HepG2 (cell line): ENCODE results near the gene C3orf62. TPM values are rescaled to one million over a fixed set of nuclear protein-coding genes. Genes with fewer than 3 reads are reported as not detected.

Source experiments
- ATAC-seq: fragments of 200-7000 bp; cut with Tn5 transposase; 3 replicates; pipeline ENCODE4 v1.9.1; 2020; ENCODE audit warnings: mild to moderate bottlenecking, moderate library complexity
- BruUV-seq: library from RNA; stranded (reverse); fragments of 400-500 nt; replicated peaks from 2 replicates; lab custom pipeline; 2021; lab: Mats Ljungman, UMichigan
- CTCF ChIA-PET: fragments of 300-600 bp; formaldehyde crosslinking; extraction: SDS; loops from one replicate; lab custom pipeline; 2021; ENCODE audit warnings: low total read pairs, inconsistent platforms, low intra/inter-chr PET ratio; lab: Yijun Ruan, JAX
- POLR2A ChIA-PET: fragments of 350-600 bp; sonication (Branson Sonifier 250); formaldehyde crosslinking; loops from one replicate; lab custom pipeline; 2020; ENCODE audit warnings: antibody characterized with exemption, inconsistent platforms; lab: Yijun Ruan, JAX
- DNase-seq: peaks from one replicate; pipeline ENCODE4 v3.0.0-alpha.2; 2015; ENCODE audit warnings: low spot score
- FAIRE-seq: peaks from 3 replicates; lab custom pipeline; 2011; peaks lifted over from hg19 to GRCh38; lab: Jason Lieb, UNC
- H2AFZ ChIP-seq: one replicate; pipeline ENCODE4 v1.6.1; 2011; ENCODE audit warnings: low read length, inconsistent platforms
- H3K27ac ChIP-seq: fragments of 300-600 bp; 3 replicates; pipeline ENCODE4 v1.8.0; 2011; ENCODE audit warnings: mixed run types, mild to moderate bottlenecking, mixed read lengths, low read length, inconsistent platforms; ENCODE audit not compliant: insufficient read depth; ENCODE audit errors: extremely low read length
- H3K27me3 ChIP-seq, 2 experiments: fragments of 200-600 bp in 1 of 2; 2 replicates in 1 of 2; 3 replicates in 1 of 2; pipeline versions ENCODE4 v1.6.0 to v1.8.0; 2011; ENCODE audit warnings: low read length in 2 of 2, mild to moderate bottlenecking in 2 of 2, moderate library complexity in 2 of 2, inconsistent platforms in 1 of 2; ENCODE audit not compliant: insufficient read depth in 2 of 2, control insufficient read depth in 1 of 2
- H3K36me3 ChIP-seq, 2 experiments: fragments of 200-600 bp in 1 of 2; replicated peaks in 1 of 2; 2 replicates in 1 of 2; 3 replicates in 1 of 2; pipeline versions ENCODE4 v1.5.1 to v1.8.0; 2011; ENCODE audit warnings: low read length in 2 of 2, inconsistent platforms in 1 of 2; ENCODE audit not compliant: insufficient read depth in 2 of 2, control insufficient read depth in 1 of 2
- H3K4me1 ChIP-seq: 2 replicates; pipeline ENCODE4 v1.5.1; 2012; ENCODE audit warnings: low read length, inconsistent platforms; ENCODE audit not compliant: insufficient read depth
- H3K4me2 ChIP-seq: 2 replicates; pipeline ENCODE4 v1.6.0; 2011; ENCODE audit warnings: low read depth, low read length, inconsistent platforms
- H3K4me3 ChIP-seq, 3 experiments: fragments of 200-600 bp in 1 of 3; sonication (generic), shearing (Covaris generic) in 1 of 3; replicated peaks in 1 of 3; 2 replicates each; pipeline ENCODE4 v1.5.1; 2011 to 2016; ENCODE audit warnings: low read length in 3 of 3, inconsistent platforms in 2 of 3, low read depth in 2 of 3, mild to moderate bottlenecking in 2 of 3, control low read depth in 1 of 3, mixed read lengths in 1 of 3; ENCODE audit not compliant: insufficient read depth in 1 of 3
- H3K79me2 ChIP-seq: one replicate; pipeline ENCODE4 v1.6.1; 2011; ENCODE audit warnings: low read length, inconsistent platforms; ENCODE audit not compliant: insufficient read depth
- H3K9ac ChIP-seq: 2 replicates; pipeline ENCODE4 v1.6.0; 2011; ENCODE audit warnings: mild to moderate bottlenecking, low read depth, low read length, inconsistent platforms; ENCODE audit not compliant: insufficient read depth
- H3K9me3 ChIP-seq: 2 replicates; pipeline ENCODE4 v1.5.1; 2012; ENCODE audit warnings: mild to moderate bottlenecking, low read length
- H4K20me1 ChIP-seq: 2 replicates; pipeline ENCODE4 v1.6.0; 2011; ENCODE audit warnings: inconsistent platforms, mild to moderate bottlenecking, low read length, moderate library complexity; ENCODE audit not compliant: insufficient read depth
- BRD4 ChIP-seq: sonication (generic); formaldehyde crosslinking; IDR thresholded peaks from 2 replicates; pipeline ENCODE4 v1.4.0; 2020; ENCODE audit warnings: missing genetic modification reagents
- CREM ChIP-seq, 2 experiments: sonication (generic) in 1 of 2; formaldehyde crosslinking in 1 of 2; IDR thresholded peaks; 2 replicates each; pipeline versions ENCODE4 v1.4.0 to v1.6.1; 2016 to 2020; ENCODE audit warnings: antibody characterized with exemption in 1 of 2, mild to moderate bottlenecking in 1 of 2, missing genetic modification reagents in 1 of 2
- JUN ChIP-seq: sonication (generic); formaldehyde crosslinking; IDR thresholded peaks from 2 replicates; pipeline ENCODE4 v1.4.0; 2020; ENCODE audit warnings: mild to moderate bottlenecking, missing genetic modification reagents
- MIXL1 ChIP-seq: IDR thresholded peaks from 2 replicates; pipeline ENCODE4 v1.6.1; 2016
- PTBP1 ChIP-seq: fragments of 200-400 bp; formaldehyde crosslinking; IDR thresholded peaks from 2 replicates; pipeline ENCODE4 v1.6.1; 2018; ENCODE audit warnings: low read length, low read depth; ENCODE audit not compliant: poor library complexity, severe bottlenecking
- SCMH1 ChIP-seq: sonication (generic); formaldehyde crosslinking; IDR thresholded peaks from 2 replicates; pipeline ENCODE4 v1.9.0; 2021; ENCODE audit warnings: missing genetic modification reagents, mild to moderate bottlenecking, borderline replicate concordance
- TBP ChIP-seq: sonication (generic); formaldehyde crosslinking; IDR thresholded peaks from 2 replicates; pipeline ENCODE4 v1.5.0; 2020; ENCODE audit warnings: missing genetic modification reagents
- ZSCAN30 ChIP-seq: sonication (generic); formaldehyde crosslinking; IDR thresholded peaks from 2 replicates; pipeline ENCODE4 v1.5.0; 2020; ENCODE audit warnings: mild to moderate bottlenecking, missing genetic modification reagents
- WGBS: methylation state at CpG from one replicate; pipeline ENCODE4 v1.1.6; 2017; ENCODE audit warnings: low lambda C conversion rate; 5-methylcytosine and 5-hydroxymethylcytosine counted together
- in situ Hi-C: cut with HindIII; loops from 2 replicates; pipeline ENCODE4 v1.10.0; 2017; ENCODE audit warnings: low pct_unique_long_range_greater_than_20kb; ENCODE audit not compliant: extremely low pct_ligation_motif_present
- intact Hi-C: fragments of 100-400 bp; cut with micrococcal nuclease; formaldehyde crosslinking; loops from one replicate; pipeline ENCODE4 v1.10.0; 2022; ENCODE audit not compliant: unreplicated experiment
- polyA plus RNA-seq, 8 experiments: library from polyadenylated mRNA; depleted of rRNA in 3 of 8; stranded (reverse) in 7 of 8; unstranded in 1 of 8; fragments of >200 nt; fragmentation: Illumina TruSeq in 4 of 8; extraction: Trizol in 4 of 8; gene quantifications; 2 replicates each; pipeline versions ENCODE4 v1.2.1 to v1.2.3, GENCODE V29; 2011 to 2016; ENCODE audit warnings: low read depth in 4 of 8, missing spikeins in 1 of 8, mixed read lengths in 1 of 8; ENCODE audit not compliant: insufficient read depth in 1 of 8
- total RNA-seq, 5 experiments: library from RNA; depleted of rRNA; stranded (reverse); fragments of >200 nt; fragmentation: Illumina TruSeq; extraction: Trizol; gene quantifications; 2 replicates each; pipeline ENCODE4 v1.2.3, GENCODE V29; 2016; ENCODE audit warnings: low read depth in 1 of 5
- TF ChIP-seq, protein P1 (sequence below): sonication (generic); formaldehyde crosslinking; conservative IDR thresholded peaks from 2 replicates; pipeline ENCODE4 v1.4.0; 2020; ENCODE audit warnings: mild to moderate bottlenecking, missing genetic modification reagents, moderate library complexity
- TF ChIP-seq, protein P2 (sequence below): sonication (generic); formaldehyde crosslinking; IDR thresholded peaks from 2 replicates; pipeline ENCODE4 v1.4.0; 2020; ENCODE audit warnings: mild to moderate bottlenecking, missing genetic modification reagents

Gene C3orf62
- total and polyA plus RNA-seq, 2 of the 13 experiments (the other 11 are each of a cell fraction or from before 2014, with no cell fraction given): 1.6 to 3.9 TPM

DNA sequence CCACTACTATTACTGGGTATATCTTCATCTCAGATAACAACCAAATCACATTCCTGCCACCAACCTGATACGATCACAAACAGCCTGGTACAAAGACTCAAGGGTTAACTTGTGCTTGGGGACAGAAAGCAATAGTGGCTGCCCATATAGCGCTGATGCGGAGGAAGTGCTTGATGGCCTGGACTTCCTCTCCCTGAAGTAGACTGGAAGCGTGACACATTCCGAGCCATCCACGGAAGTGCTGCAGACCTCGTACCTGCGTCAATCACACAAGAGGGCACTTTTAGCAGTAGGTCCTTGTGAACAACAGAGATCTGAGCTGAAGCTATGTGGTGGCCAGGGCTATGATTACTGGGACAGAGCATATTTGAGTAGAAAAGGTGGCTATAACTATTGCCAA is 17.3 kb upstream of the C3orf62 start (continued):
- TF ChIP-seq CREM (IDR thresholded peaks at IDR 0.05) (no peak), CREM (CRISPR knock-in tag; IDR thresholded peaks at IDR 0.05) (no peak), ZSCAN30 (CRISPR knock-in tag) (no peak), BRD4 (CRISPR knock-in tag) (no peak), TBP (CRISPR knock-in tag) (no peak), PTBP1 (no peak), JUN (CRISPR knock-in tag) (no peak)

DNA sequence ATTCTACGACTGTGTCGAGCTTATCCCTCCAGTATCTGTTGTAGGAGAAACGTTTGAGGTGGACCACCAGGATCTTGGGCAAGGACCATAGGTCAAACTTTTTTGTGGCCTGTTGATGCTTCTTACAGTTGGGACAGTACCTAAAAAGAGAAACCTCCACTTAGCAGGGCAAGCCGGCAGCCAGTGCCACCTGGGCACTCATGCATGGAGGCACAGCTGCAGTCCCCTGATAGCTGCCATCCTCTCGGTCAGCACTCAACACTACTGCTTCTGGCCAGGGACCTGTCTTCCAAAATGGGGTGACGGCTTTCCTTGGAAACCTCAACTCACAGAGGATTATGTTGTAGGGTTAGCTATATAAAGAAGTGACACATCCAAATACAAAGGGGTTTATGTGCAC is 7.0 kb upstream of the C3orf62 start:
- H3K4me3 ChIP-seq: no peak overlapping the region
- H3K4me2 ChIP-seq: no peak overlapping the region
- no peaks in the 10 kb centered on the region for H4K20me1 ChIP-seq
- H3K27me3 ChIP-seq: no peaks in the 10 kb centered on the region
- in situ Hi-C loops: no loop called here
- peaks cover 23 to 57% of the 10 kb centered on the region in 2 experiments for H3K36me3 ChIP-seq
- no TSS peak for BruUV-seq
- no peaks in the 10 kb centered on the region for H3K9me3 ChIP-seq
- ChIA-PET POLR2A (no interaction called here), CTCF (no interaction called here)
- no peak overlapping the region for H3K27ac ChIP-seq
- ATAC-seq (no peak), FAIRE-seq (no peak), DNase-seq (no peak)
- no peaks in the 10 kb centered on the region for H3K4me1 ChIP-seq
- no peak overlapping the region for H3K9ac ChIP-seq
- intact Hi-C loops: no loop called here
- WGBS: 94% methylated on average over 6 of the region's 6 CpGs
- H2AFZ ChIP-seq: no peak overlapping the region
- no peaks in the 10 kb centered on the region for H3K79me2 ChIP-seq
- TF ChIP-seq MIXL1 (CRISPR knock-in tag): no peak
- TF ChIP-seq, protein P1, sequence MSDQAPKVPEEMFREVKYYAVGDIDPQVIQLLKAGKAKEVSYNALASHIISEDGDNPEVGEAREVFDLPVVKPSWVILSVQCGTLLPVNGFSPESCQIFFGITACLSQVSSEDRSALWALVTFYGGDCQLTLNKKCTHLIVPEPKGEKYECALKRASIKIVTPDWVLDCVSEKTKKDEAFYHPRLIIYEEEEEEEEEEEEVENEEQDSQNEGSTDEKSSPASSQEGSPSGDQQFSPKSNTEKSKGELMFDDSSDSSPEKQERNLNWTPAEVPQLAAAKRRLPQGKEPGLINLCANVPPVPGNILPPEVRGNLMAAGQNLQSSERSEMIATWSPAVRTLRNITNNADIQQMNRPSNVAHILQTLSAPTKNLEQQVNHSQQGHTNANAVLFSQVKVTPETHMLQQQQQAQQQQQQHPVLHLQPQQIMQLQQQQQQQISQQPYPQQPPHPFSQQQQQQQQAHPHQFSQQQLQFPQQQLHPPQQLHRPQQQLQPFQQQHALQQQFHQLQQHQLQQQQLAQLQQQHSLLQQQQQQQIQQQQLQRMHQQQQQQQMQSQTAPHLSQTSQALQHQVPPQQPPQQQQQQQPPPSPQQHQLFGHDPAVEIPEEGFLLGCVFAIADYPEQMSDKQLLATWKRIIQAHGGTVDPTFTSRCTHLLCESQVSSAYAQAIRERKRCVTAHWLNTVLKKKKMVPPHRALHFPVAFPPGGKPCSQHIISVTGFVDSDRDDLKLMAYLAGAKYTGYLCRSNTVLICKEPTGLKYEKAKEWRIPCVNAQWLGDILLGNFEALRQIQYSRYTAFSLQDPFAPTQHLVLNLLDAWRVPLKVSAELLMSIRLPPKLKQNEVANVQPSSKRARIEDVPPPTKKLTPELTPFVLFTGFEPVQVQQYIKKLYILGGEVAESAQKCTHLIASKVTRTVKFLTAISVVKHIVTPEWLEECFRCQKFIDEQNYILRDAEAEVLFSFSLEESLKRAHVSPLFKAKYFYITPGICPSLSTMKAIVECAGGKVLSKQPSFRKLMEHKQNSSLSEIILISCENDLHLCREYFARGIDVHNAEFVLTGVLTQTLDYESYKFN (CRISPR knock-in tag): no peak
- TF ChIP-seq, protein P2, sequence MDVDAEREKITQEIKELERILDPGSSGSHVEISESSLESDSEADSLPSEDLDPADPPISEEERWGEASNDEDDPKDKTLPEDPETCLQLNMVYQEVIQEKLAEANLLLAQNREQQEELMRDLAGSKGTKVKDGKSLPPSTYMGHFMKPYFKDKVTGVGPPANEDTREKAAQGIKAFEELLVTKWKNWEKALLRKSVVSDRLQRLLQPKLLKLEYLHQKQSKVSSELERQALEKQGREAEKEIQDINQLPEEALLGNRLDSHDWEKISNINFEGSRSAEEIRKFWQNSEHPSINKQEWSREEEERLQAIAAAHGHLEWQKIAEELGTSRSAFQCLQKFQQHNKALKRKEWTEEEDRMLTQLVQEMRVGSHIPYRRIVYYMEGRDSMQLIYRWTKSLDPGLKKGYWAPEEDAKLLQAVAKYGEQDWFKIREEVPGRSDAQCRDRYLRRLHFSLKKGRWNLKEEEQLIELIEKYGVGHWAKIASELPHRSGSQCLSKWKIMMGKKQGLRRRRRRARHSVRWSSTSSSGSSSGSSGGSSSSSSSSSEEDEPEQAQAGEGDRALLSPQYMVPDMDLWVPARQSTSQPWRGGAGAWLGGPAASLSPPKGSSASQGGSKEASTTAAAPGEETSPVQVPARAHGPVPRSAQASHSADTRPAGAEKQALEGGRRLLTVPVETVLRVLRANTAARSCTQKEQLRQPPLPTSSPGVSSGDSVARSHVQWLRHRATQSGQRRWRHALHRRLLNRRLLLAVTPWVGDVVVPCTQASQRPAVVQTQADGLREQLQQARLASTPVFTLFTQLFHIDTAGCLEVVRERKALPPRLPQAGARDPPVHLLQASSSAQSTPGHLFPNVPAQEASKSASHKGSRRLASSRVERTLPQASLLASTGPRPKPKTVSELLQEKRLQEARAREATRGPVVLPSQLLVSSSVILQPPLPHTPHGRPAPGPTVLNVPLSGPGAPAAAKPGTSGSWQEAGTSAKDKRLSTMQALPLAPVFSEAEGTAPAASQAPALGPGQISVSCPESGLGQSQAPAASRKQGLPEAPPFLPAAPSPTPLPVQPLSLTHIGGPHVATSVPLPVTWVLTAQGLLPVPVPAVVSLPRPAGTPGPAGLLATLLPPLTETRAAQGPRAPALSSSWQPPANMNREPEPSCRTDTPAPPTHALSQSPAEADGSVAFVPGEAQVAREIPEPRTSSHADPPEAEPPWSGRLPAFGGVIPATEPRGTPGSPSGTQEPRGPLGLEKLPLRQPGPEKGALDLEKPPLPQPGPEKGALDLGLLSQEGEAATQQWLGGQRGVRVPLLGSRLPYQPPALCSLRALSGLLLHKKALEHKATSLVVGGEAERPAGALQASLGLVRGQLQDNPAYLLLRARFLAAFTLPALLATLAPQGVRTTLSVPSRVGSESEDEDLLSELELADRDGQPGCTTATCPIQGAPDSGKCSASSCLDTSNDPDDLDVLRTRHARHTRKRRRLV: no peak
- TF ChIP-seq SCMH1 (CRISPR knock-in tag): no peak
